ENCODE data around the gene PSMB9.
A peak's percentile ranks its signal among the peaks of the same experiment; 100 is the strongest.
"Not testable (repeated sequence)": the region's sequence is repeated elsewhere in the genome, so short reads cannot be mapped to it uniquely, and the experiment has no call there.

Gene PSMB9

DNA sequence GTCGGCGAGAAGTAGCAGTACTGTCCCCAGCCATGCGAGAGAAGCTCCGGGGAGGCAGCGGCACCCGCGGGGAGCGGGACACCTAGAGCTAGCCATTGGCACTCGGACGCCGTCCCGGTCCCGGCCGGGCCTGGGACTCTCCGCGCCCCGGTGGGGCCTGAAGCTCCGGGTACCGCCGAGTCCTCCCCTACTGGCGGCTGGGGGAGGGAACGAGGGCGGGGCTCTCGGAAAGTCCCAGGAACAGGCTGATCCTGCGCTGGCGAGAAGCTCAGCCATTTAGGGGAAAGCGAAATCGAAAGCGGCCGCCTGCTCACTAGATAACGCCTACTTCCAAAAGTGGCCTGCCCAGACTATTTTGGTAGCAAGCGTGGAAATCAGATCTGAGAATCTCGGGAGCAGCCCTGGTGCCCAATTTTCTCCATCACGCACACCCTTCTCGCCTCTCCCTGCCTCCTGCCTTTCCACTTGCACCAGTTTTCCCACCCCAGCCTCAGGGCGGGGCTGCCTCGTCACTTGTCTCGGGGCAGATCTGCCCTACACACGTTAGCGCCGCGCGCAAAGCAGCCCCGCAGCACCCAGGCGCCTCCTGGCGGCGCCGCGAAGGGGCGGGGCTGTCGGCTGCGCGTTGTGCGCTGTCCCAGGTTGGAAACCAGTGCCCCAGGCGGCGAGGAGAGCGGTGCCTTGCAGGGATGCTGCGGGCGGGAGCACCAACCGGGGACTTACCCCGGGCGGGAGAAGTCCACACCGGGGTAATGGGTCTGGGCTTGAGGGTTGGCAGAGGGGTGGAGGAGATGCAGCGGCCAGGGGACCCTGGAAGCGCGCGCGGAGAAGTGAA lies at the start of gene PSMB9, which contains the start of gene TAP1:
Gene PSMB9, plus strand, starts transcription at position 652 of the 835 bp plus-strand sequence. Its CDS starts 38 bp downstream, at position 690.
Gene TAP1, minus strand, starts transcription at position 164 of the 835 bp plus-strand sequence. Its CDS starts 68 bp downstream, at position 96.
- DNase-seq, result peak; percentile 95 to 96

DNA sequence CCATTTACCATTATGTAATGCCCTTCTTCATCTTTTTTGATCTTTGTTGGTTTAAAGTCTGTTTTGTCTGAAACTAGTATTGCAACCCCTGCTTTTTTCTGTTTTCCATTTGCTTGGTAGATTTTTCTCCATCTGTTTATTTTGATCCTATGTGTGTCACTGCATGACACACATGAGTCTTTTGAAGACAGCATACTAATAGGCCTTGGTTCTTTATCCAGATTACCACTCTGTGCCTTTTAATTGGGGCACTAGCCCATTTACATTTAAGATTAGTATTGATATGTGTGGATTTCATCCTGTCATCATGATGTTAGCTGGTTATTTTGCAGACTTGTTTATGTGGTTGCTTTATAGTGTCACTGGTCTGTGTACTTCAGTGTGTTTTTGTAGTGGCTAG lies 48.6 kb upstream of the PSMB9 start:
- not testable (repeated sequence) for DNase-seq

GRCh38 chr6:32807020-32807580 lies 46.9 kb upstream of the PSMB9 start:
- DNase-seq, result no peak

DNA sequence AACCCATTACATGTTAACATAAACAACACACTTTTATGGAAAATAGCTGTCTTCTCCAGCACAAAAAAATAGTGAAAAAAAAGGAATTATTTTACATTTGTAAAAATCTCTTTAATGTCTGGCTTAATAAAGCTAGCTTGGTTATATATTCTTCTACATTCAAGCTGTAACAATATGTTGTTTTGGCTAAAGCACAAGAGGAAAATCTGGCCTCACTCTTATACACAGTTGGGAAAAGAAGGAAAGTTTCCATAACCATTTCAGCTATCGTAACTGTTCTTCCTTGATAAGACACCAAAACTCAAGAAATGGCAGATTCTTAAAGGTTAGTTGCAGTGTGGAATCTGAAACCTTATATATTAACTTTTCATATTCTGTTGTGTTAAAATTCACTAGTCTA lies 44.8 kb upstream of the PSMB9 start:
- no peak for DNase-seq

DNA sequence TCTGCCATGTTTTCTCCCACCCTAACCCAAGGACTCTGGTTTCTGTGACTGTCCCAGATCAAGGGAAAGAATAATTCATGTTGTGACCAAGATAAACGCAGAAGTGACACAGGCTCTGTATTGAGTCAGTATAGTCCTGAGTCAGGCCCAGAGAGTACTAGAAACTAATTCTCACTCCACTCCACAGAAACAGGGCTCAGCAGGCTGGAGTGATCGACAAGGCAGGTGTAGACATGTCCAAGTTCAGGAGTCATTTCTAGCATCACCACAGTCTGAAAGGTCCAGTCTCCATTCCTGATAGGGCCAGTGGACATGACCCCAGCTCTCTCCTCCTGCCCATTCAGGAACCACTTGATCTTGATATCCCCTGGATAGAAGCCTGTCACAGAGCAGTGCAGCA lies 39.8 kb upstream of the PSMB9 start:
- no peak for DNase-seq

DNA sequence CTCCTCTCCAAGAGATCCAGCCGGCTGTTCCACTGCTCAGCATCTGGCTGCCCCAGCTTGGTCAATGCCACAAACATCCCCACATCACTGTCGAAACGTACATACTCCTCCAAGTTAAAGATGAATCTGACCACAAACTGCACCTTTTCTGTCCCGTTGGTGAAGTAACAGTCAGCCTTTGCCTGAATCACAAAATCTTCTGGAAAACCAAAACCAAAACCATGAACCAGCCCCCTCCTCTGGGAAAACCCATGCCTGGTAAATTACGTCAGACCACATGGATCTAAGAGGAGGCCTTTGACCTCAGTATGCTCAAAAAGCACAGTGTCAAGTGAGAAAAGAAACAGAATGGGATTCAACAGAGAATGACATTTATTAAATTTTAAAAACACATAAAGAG lies 38.9 kb upstream of the PSMB9 start:
- no peak for DNase-seq

DNA sequence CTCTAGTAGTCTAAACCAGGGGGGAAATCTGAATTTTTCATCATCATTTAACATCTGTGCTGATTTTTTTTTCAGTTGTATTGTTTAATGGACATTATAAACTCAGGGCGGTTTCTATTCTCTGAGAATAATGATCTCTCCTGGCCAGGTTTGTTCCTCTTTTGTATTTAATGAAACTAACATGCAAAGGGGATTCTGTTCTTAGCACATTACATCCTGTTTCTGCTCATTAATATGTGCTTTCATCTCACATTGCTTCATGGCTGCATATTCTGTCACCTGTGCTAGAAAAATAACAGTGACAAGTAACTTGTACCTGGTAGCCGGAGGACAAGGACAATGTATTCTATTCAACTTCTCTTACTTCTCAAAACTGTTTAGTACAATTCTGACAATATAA lies 38.0 kb upstream of the PSMB9 start:
- DNase-seq, result no peak

DNA sequence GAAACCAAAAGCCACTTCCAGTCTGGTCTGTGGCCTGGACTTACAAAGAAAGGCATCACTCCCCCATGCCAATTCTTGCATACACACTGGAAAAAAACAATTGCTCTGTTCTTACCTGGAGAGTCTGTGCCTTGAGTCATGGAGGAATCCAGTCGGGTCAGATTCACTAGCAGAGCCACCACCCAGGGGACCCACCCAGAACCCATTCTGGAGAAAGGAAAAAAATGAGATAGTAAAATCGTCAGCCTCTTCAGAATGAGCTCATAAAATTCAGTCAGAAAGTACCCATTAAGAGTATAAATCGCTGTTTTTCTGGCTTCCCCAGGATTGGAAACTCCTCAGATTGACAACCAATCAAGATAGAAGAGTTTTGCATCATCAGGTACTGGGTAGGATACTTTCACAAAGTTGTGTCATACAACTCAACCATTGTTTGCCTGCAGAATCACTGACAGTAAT lies 37.2 kb upstream of the PSMB9 start, which contains the start of gene HLA-DOB:
Gene HLA-DOB, minus strand, starts transcription at position 257 of the 459 bp plus-strand sequence. Its CDS starts 51 bp downstream, at position 206.
- DNase-seq, result peak in 1 of 2 donors; percentile 47

DNA sequence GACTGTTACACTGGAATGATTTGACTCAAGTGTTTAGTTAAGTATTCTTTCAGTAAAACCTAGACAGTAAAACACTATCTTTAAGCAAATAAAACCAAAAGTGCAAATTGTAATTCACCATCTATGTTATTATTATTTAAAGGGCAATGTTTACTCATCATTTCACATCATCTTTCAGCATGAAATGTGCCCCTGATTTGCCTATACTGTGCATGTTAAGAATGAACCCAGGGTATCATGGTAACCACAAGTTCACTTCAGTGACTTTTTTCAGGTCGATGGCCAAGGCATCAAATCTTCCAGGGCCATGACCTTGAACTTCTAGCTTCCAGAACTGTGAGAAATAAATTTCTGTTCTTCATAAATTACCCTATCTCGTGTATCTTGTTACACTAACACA lies 35.1 kb upstream of the PSMB9 start:
- DNase-seq, result no peak

DNA sequence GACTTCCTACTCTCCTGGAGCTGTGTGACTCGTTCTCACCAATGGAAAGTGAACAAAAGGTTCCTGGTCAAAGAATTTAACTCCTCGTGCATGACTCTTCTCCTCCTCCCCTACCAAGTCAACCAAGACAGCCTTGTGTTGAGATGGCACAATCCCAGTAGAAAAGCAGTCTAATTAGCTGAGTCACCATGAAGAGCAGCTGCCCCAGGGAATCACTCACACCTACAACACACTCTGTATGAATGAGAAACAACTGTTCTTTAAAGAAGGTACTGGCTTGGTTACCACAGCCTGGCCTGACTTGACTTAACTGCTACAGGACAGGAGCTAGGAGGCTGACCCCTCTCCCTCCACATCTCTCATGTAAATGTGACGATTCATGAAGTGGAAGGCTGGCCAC lies 34.3 kb upstream of the PSMB9 start:
- no peak for DNase-seq

GRCh38 chr6:32825966-32826365 lies 28.0 kb upstream of the PSMB9 start:
- DNase-seq, result no peak

- no peak for DNase-seq
Observed at GRCh38 chr6:32827025-32827424, 27.0 kb upstream of the PSMB9 start.

DNA sequence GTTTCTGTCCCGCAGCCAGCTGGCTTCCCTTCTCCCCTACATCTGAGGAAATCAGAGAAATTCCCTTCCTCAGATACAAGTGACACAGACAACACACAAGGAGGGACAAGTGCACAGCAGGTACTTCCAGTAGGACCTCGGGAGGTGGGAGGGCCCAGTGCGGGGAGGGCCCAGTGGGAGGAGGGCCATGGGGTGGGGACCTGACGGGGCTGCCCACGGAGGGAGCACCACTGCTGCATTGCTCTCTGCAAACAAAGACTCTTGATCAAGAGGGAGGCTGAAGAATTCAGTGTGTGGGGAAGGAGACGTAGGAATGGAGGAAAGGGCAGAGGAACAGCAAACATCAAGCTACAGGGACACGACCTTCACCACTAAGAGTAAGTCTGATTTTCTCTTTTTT lies 24.5 kb upstream of the PSMB9 start:
- no peak for DNase-seq

DNA sequence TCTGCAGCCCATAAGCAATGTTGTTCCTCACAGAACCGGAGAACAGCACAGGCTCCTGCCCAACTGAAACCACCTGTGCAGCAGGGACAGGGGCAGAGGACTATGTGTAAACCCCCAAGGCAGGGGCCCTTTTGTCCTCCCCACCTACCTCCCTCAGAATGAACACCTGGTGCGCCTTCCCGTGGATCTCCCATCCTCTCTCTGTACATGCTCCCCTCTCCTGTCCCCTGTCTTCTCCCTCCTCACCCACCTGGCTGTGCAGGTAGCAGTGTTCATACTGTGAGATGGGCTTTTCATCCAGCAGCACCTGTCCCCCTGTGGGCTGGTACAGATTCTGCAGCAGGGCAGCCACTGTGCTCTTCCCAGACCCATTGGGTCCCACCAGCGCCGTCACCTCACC lies 24.0 kb upstream of the PSMB9 start:
- no peak for DNase-seq

- no peak for DNase-seq
Observed at GRCh38 chr6:32830936-32831335, 23.1 kb upstream of the PSMB9 start.

- DNase-seq, result no peak
Observed at GRCh38 chr6:32832535-32832934, 21.5 kb upstream of the PSMB9 start.

DNA sequence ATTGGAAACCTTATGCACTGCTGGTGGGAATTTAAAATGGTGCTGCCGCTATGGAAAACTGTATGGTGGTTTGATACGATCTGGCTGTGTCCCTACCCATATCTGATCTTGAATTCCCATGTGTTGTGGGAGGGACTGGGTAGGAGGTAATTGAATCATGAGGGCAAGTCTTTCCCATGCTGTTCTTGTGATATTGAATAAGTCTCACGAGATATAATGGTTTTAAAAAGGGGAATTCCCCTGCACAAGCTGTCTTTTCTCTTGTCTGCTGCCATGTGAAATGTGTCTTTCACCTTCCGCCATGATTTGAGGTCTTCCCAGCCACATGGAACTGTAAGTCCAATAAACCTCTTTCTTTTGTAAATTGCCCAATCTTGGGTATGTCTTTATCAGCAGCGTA lies 20.3 kb upstream of the PSMB9 start:
- DNase-seq, result no peak

- no peak for DNase-seq
Observed at GRCh38 chr6:32835167-32835893, 18.7 kb upstream of the PSMB9 start.

DNA sequence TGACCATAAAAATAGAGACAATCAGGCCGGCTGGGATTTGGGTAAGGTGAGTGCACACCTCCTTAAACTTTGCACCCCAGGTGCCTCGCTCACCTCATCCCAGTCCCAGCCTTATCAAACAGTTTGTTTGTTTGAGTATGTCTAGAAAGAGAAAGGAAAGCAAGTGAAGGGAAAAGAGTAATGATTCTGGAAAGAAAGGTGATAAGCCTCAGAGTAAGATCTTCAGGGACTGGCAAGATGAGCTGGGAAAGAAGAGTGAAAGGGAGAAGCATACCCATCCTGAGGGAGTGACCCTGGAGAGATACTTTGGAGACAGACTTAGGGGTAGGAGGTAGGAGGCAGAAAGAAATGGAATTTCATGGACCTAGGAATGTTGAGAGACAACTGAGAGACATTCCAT lies 17.1 kb upstream of the PSMB9 start:
- no peak for DNase-seq

- DNase-seq, result no peak
Observed at GRCh38 chr6:32837651-32838113, 16.3 kb upstream of the PSMB9 start.

DNA sequence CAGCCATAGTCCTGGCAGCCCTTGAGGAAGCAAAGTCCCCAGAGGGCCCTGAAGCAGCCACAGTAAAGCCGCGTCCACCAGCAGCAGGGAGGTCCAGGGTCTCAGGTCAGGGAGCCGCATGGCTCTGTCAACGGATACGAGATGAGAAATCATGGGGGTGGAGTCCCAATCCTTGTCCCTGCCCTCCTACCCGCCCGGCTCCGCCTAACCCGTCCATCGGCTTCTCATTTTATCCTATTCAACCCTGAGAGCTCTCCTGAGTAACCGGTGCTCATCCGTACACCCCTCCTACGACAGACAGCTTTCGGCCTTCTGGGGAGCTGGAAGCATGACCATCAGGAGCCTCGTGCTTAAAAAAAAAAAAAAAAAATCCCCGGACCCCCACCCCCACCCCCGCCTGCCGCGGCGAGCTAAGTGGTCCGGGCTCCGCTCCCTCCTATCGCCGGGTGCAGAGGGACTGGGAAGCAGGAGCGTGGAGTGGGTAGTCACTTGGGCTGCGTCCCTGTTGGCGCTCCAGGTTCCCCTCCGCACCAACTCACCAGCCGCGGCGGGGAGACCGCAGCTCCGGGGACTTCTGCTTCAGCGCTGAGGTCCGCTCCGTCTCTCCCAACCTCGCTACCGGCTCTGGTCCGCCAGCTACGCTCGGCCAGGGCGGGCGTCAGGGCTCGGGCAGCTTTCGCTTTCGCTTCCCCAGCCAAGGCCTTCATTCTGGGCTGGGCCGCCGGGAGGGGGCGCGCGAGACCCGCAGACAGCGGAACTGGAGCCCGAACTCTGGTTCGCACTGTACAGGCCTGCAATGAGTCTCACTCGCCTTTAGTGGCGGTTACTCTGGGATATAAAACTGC lies 15.7 kb upstream of the PSMB9 start, which contains the start of gene TAP2:
Gene TAP2, minus strand, starts transcription at position 626 of the 845 bp plus-strand sequence. Its CDS starts 506 bp downstream, at position 120.
- peak; percentile 96 to 98 for DNase-seq

DNA sequence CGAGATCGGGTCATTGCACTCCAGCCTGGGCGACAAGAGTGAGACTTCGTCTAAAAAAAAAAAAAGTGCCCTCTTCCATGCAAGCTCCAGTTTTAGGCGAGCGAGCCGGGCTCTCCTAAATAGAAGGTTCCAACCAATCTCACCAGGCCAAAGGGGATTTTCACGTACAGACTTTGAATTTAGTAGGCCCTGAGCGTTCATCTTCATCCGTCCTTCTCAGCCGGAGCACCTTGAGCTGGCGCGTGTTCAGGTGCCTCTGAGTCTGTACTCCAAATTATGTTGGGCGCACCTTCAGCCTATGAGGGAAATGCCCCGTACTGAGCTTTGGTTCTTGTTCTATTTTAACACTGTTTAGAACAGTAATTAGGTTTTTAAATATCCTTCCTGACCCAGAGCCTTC lies 14.6 kb upstream of the PSMB9 start:
- DNase-seq, result no peak

Data from CD4-positive, alpha-beta T cell treated with Interleukin-4 for 1 hour (primary cell).